WTC11 (cell line): Measurements from ENCODE around the gene GAL. TPM values are rescaled to one million over a fixed set of nuclear protein-coding genes. Genes with fewer than 3 reads are reported as not detected.

Experiments used
- ATAC-seq: fragments of 200-7000 bp; cut with Tn5 transposase; 2 replicates; pipeline ENCODE4 v1.10.0; 2021; ENCODE audit warnings: mild to moderate bottlenecking, moderate library complexity
- CTCF ChIA-PET: fragments of 300-600 bp; sonication (Branson Sonifier 250); formaldehyde crosslinking; loops from one replicate; lab custom pipeline; 2021; ENCODE audit warnings: antibody characterized with exemption; lab: Charles Lee
- POLR2A ChIA-PET: fragments of 350-600 bp; sonication (Branson Sonifier 250); formaldehyde crosslinking; loops from one replicate; lab custom pipeline; 2021; ENCODE audit warnings: antibody characterized with exemption; lab: Charles Lee
- DNase-seq: peaks from one replicate; pipeline ENCODE4 v3.0.0; 2021; ENCODE audit warnings: low spot score
- H3K27ac Mint-ChIP-seq: 2 replicates; pipeline ENCODE4 v1.8.0; 2021; ENCODE audit warnings: mixed read lengths
- H3K27me3 Mint-ChIP-seq: 2 replicates; pipeline ENCODE4 v1.8.0; 2021; ENCODE audit warnings: low read depth, mild to moderate bottlenecking, moderate library complexity, mixed read lengths
- H3K36me3 Mint-ChIP-seq: 2 replicates; pipeline ENCODE4 v1.8.0; 2021; ENCODE audit warnings: mixed read lengths
- H3K4me1 Mint-ChIP-seq: 2 replicates; pipeline ENCODE4 v1.8.0; 2022; ENCODE audit warnings: mixed read lengths
- H3K4me3 Mint-ChIP-seq: 2 replicates; pipeline ENCODE4 v1.8.0; 2021; ENCODE audit warnings: mild to moderate bottlenecking, moderate library complexity, mixed read lengths
- H3K9me3 Mint-ChIP-seq: 2 replicates; pipeline ENCODE4 v1.8.0; 2021; ENCODE audit warnings: mixed read lengths
- ARID4B ChIP-seq: sonication (generic); formaldehyde crosslinking; IDR thresholded peaks from 2 replicates; pipeline ENCODE4 v1.8.0; 2023; ENCODE audit warnings: missing genetic modification reagents, mild to moderate bottlenecking, borderline replicate concordance
- CREM ChIP-seq: sonication (generic); formaldehyde crosslinking; IDR thresholded peaks from 2 replicates; pipeline ENCODE4 v1.8.1; 2022; ENCODE audit warnings: mild to moderate bottlenecking, missing genetic modification reagents, moderate library complexity
- E2F1 ChIP-seq: sonication (generic); formaldehyde crosslinking; IDR thresholded peaks from 2 replicates; pipeline ENCODE4 v1.8.0; 2022; ENCODE audit warnings: mild to moderate bottlenecking, missing genetic modification reagents
- ETV6 ChIP-seq: sonication (generic); formaldehyde crosslinking; IDR thresholded peaks from 2 replicates; pipeline ENCODE4 v1.8.1; 2022; ENCODE audit warnings: mild to moderate bottlenecking, missing genetic modification reagents
- FOXP4 ChIP-seq: sonication (generic); formaldehyde crosslinking; IDR thresholded peaks from 2 replicates; pipeline ENCODE4 v1.8.0; 2022; ENCODE audit warnings: mild to moderate bottlenecking, missing genetic modification reagents
- GRHL2 ChIP-seq: fragments of 250-450 bp; sonication (Bioruptor Pico); IDR thresholded peaks from 2 replicates; pipeline ENCODE4 v1.8.0; 2022; ENCODE audit warnings: mild to moderate bottlenecking, moderate library complexity; ENCODE audit not compliant: insufficient replicate concordance, severe bottlenecking
- HMGA2 ChIP-seq: fragments of 250-450 bp; sonication (Bioruptor Pico); IDR thresholded peaks from 2 replicates; pipeline ENCODE4 v1.4.0; 2021; ENCODE audit warnings: mild to moderate bottlenecking, moderate library complexity
- NR2C2 ChIP-seq: sonication (generic); formaldehyde crosslinking; IDR thresholded peaks from 2 replicates; pipeline ENCODE4 v1.8.0; 2022; ENCODE audit warnings: mild to moderate bottlenecking, missing genetic modification reagents
- OVOL2 ChIP-seq: fragments of 250-450 bp; sonication (Bioruptor Pico); IDR thresholded peaks from 2 replicates; pipeline ENCODE4 v1.9.0; 2021; ENCODE audit warnings: mild to moderate bottlenecking, borderline replicate concordance
- PRRX2 ChIP-seq: fragments of 250-450 bp; sonication (Bioruptor Pico); IDR thresholded peaks from 2 replicates; pipeline ENCODE4 v1.8.0; 2021; ENCODE audit warnings: mild to moderate bottlenecking
- RELA ChIP-seq: sonication (generic); formaldehyde crosslinking; IDR thresholded peaks from 2 replicates; pipeline ENCODE4 v1.8.1; 2022; ENCODE audit warnings: missing genetic modification reagents, mild to moderate bottlenecking, borderline replicate concordance
- SMAD3 ChIP-seq: sonication (generic); formaldehyde crosslinking; IDR thresholded peaks from 2 replicates; pipeline ENCODE4 v1.8.0; 2022; ENCODE audit warnings: missing genetic modification reagents, mild to moderate bottlenecking, borderline replicate concordance
- STAT6 ChIP-seq: sonication (generic); formaldehyde crosslinking; conservative IDR thresholded peaks from 2 replicates; pipeline ENCODE4 v1.8.1; 2023; ENCODE audit warnings: mild to moderate bottlenecking, low read depth, missing genetic modification reagents, moderate library complexity
- ZNF121 ChIP-seq: sonication (generic); formaldehyde crosslinking; IDR thresholded peaks from 2 replicates; pipeline ENCODE4 v1.8.0; 2023; ENCODE audit warnings: missing genetic modification reagents
- ZNF219 ChIP-seq: sonication (generic); formaldehyde crosslinking; IDR thresholded peaks from 2 replicates; pipeline ENCODE4 v1.8.0; 2023; ENCODE audit warnings: missing genetic modification reagents, mild to moderate bottlenecking, borderline replicate concordance
- ZNF263 ChIP-seq: sonication (generic); formaldehyde crosslinking; IDR thresholded peaks from 2 replicates; pipeline ENCODE4 v1.8.1; 2022; ENCODE audit warnings: low read depth, mild to moderate bottlenecking, moderate library complexity, missing genetic modification reagents
- ZNF416 ChIP-seq: fragments of 250-450 bp; sonication (Bioruptor Pico); IDR thresholded peaks from 2 replicates; pipeline ENCODE4 v1.9.0; 2021; ENCODE audit warnings: mild to moderate bottlenecking, inconsistent platforms
- total RNA-seq: library from RNA; stranded (reverse); gene quantifications from 3 replicates; pipeline ENCODE4 v1.2.3, GENCODE V29; 2021
- TF ChIP-seq, protein P1 (sequence below): sonication (generic); formaldehyde crosslinking; IDR thresholded peaks from 2 replicates; pipeline ENCODE4 v1.8.1; 2023; ENCODE audit warnings: mild to moderate bottlenecking, missing genetic modification reagents, borderline replicate concordance

The GAL gene
- total RNA-seq, 1 experiment from 2014 or later = 102 TPM

DNA sequence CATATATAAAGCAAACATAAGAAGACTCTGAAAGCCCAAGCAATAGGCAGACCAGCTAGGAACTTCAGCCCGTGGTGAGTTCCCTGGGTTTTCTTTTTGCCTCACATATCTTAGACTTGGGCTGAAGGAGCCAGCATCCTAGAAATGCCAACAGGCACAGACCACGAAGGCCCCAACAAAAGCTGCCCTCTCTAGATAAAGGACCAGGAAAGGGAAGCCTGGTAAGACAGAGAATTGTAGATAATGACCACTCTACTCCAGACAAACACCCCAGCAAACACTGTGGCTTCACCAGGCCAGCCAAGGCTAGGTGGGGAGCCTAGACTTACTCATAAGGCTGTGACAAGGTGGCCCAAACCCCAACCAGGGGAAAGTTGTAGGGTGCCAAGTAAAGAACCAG is 11.2 kb downstream of the GAL start:
- H3K27ac Mint-ChIP-seq = no peak overlapping the region
- DNase-seq (no peak), ATAC-seq (no peak)
- H3K27me3 Mint-ChIP-seq = peaks cover 3% of the 10 kb centered on the region; the same call in 1 of the 2 replicates
- H3K4me3 Mint-ChIP-seq = no peak overlapping the region
- peaks cover 21% of the 10 kb centered on the region for H3K36me3 Mint-ChIP-seq
- H3K4me1 Mint-ChIP-seq = peaks cover 41% of the 10 kb centered on the region
- ChIA-PET POLR2A (interaction anchor here (0.9 kb wide), 1 partner anchor 18 kb away, joined by 3 read pairs; no protein-coding TSS in a partner anchor), CTCF (interaction anchor here (0.7 to 1.5 kb wide), 3 partner anchors 63 to 1483 kb away, joined by 3 to 4 read pairs (median 3); no protein-coding TSS in a partner anchor)
- peaks cover 38% of the 10 kb centered on the region for H3K9me3 Mint-ChIP-seq
- TF ChIP-seq ZNF263 (CRISPR knock-in tag) = no peak
- no peak for TF ChIP-seq NR2C2 (CRISPR knock-in tag)
- TF ChIP-seq GRHL2 (CRISPR knock-in tag) = no peak
- TF ChIP-seq ZNF219 (CRISPR knock-in tag) = no peak
- no peak for TF ChIP-seq ZNF416 (CRISPR knock-in tag)
- no peak for TF ChIP-seq HMGA2 (CRISPR knock-in tag)
- no peak for TF ChIP-seq STAT6 (CRISPR knock-in tag)
- TF ChIP-seq, protein P1, sequence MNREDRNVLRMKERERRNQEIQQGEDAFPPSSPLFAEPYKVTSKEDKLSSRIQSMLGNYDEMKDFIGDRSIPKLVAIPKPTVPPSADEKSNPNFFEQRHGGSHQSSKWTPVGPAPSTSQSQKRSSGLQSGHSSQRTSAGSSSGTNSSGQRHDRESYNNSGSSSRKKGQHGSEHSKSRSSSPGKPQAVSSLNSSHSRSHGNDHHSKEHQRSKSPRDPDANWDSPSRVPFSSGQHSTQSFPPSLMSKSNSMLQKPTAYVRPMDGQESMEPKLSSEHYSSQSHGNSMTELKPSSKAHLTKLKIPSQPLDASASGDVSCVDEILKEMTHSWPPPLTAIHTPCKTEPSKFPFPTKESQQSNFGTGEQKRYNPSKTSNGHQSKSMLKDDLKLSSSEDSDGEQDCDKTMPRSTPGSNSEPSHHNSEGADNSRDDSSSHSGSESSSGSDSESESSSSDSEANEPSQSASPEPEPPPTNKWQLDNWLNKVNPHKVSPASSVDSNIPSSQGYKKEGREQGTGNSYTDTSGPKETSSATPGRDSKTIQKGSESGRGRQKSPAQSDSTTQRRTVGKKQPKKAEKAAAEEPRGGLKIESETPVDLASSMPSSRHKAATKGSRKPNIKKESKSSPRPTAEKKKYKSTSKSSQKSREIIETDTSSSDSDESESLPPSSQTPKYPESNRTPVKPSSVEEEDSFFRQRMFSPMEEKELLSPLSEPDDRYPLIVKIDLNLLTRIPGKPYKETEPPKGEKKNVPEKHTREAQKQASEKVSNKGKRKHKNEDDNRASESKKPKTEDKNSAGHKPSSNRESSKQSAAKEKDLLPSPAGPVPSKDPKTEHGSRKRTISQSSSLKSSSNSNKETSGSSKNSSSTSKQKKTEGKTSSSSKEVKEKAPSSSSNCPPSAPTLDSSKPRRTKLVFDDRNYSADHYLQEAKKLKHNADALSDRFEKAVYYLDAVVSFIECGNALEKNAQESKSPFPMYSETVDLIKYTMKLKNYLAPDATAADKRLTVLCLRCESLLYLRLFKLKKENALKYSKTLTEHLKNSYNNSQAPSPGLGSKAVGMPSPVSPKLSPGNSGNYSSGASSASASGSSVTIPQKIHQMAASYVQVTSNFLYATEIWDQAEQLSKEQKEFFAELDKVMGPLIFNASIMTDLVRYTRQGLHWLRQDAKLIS (CRISPR knock-in tag) = no peak
- no peak for TF ChIP-seq RELA
- no peak for TF ChIP-seq ETV6 (CRISPR knock-in tag)
- TF ChIP-seq E2F1 = no peak
- TF ChIP-seq CREM (CRISPR knock-in tag) = no peak
- no peak for TF ChIP-seq PRRX2
- TF ChIP-seq SMAD3 (CRISPR knock-in tag) = no peak
- TF ChIP-seq FOXP4 (CRISPR knock-in tag) = no peak
- no peak for TF ChIP-seq ARID4B (CRISPR knock-in tag)
- TF ChIP-seq OVOL2 (CRISPR knock-in tag) = no peak
- no peak for TF ChIP-seq ZNF121 (CRISPR knock-in tag)
